C4-2B (cell line): Measurements from ENCODE around the gene GHRL.

Source experiments
- CTCF ChIP-seq: fragments of 450-650 bp; conservative IDR thresholded peaks from 2 replicates; pipeline ENCODE4 v1.5.1; 2017; ENCODE audit warnings: mild to moderate bottlenecking
- ZFX ChIP-seq: fragments of 450-650 bp; IDR thresholded peaks from 2 replicates; pipeline ENCODE4 v1.6.1; 2017

- TF ChIP-seq CTCF, result no peak
- TF ChIP-seq ZFX, result no peak
These were observed 45.0 kb downstream of the GHRL start for GRCh38 chr3:10247679-10248183.
